ENCODE results near the gene TRABD2B. TPM values are rescaled to one million over a fixed set of nuclear protein-coding genes. Genes with fewer than 3 reads are reported as not detected.

Gene TRABD2B
- total and polyA plus RNA-seq, 2 experiments from 2014 or later: 1.6 to 2.0 TPM

DNA sequence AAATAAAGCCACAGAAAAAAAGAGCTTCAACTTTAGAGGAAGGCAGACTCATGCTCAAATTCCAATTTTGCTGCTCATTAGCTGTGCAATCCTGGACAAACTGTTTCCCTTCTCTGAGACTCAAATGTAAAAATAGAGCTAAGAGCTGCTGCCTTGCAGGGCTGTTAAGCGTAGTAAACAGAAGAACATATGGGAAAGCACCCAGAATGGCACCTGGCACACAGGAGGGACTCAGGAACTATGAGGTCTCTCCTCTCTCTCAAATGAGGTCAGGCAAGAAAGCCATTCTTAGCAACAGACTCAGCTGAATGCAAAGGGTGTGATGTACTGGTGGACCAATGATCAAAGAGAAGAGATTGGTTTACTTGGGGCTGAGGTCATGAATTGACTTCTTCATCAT lies 61.3 kb downstream of the TRABD2B start (continued):
- TF ChIP-seq, protein P1, sequence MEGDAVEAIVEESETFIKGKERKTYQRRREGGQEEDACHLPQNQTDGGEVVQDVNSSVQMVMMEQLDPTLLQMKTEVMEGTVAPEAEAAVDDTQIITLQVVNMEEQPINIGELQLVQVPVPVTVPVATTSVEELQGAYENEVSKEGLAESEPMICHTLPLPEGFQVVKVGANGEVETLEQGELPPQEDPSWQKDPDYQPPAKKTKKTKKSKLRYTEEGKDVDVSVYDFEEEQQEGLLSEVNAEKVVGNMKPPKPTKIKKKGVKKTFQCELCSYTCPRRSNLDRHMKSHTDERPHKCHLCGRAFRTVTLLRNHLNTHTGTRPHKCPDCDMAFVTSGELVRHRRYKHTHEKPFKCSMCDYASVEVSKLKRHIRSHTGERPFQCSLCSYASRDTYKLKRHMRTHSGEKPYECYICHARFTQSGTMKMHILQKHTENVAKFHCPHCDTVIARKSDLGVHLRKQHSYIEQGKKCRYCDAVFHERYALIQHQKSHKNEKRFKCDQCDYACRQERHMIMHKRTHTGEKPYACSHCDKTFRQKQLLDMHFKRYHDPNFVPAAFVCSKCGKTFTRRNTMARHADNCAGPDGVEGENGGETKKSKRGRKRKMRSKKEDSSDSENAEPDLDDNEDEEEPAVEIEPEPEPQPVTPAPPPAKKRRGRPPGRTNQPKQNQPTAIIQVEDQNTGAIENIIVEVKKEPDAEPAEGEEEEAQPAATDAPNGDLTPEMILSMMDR (conservative IDR thresholded peaks at IDR 0.05; ENCODE audit: low read depth in 2 of 2): no peak
- TF ChIP-seq JUNB (IDR thresholded peaks at IDR 0.05; ENCODE audit: unreplicated experiment) (no peak), STAT1 (IDR thresholded peaks at IDR 0.05; ENCODE audit: unreplicated experiment) (no peak), ZNF114 (CRISPR knock-in tag; IDR thresholded peaks at IDR 0.05) (no peak), ZNF331 (CRISPR knock-in tag; IDR thresholded peaks at IDR 0.05; ENCODE audit: low read depth) (no peak), CREB1 (CRISPR knock-in tag; IDR thresholded peaks at IDR 0.05; ENCODE audit: low read depth) (no peak), EZH2phosphoT487 (IDR thresholded peaks at IDR 0.05; ENCODE audit: unreplicated experiment) (no peak)
- TF ChIP-seq, protein P2, sequence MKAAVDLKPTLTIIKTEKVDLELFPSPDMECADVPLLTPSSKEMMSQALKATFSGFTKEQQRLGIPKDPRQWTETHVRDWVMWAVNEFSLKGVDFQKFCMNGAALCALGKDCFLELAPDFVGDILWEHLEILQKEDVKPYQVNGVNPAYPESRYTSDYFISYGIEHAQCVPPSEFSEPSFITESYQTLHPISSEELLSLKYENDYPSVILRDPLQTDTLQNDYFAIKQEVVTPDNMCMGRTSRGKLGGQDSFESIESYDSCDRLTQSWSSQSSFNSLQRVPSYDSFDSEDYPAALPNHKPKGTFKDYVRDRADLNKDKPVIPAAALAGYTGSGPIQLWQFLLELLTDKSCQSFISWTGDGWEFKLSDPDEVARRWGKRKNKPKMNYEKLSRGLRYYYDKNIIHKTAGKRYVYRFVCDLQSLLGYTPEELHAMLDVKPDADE (IDR thresholded peaks at IDR 0.05): no peak
- TF ChIP-seq, protein P3, sequence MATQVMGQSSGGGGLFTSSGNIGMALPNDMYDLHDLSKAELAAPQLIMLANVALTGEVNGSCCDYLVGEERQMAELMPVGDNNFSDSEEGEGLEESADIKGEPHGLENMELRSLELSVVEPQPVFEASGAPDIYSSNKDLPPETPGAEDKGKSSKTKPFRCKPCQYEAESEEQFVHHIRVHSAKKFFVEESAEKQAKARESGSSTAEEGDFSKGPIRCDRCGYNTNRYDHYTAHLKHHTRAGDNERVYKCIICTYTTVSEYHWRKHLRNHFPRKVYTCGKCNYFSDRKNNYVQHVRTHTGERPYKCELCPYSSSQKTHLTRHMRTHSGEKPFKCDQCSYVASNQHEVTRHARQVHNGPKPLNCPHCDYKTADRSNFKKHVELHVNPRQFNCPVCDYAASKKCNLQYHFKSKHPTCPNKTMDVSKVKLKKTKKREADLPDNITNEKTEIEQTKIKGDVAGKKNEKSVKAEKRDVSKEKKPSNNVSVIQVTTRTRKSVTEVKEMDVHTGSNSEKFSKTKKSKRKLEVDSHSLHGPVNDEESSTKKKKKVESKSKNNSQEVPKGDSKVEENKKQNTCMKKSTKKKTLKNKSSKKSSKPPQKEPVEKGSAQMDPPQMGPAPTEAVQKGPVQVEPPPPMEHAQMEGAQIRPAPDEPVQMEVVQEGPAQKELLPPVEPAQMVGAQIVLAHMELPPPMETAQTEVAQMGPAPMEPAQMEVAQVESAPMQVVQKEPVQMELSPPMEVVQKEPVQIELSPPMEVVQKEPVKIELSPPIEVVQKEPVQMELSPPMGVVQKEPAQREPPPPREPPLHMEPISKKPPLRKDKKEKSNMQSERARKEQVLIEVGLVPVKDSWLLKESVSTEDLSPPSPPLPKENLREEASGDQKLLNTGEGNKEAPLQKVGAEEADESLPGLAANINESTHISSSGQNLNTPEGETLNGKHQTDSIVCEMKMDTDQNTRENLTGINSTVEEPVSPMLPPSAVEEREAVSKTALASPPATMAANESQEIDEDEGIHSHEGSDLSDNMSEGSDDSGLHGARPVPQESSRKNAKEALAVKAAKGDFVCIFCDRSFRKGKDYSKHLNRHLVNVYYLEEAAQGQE (IDR thresholded peaks at IDR 0.05; ENCODE audit: unreplicated experiment): no peak

DNA sequence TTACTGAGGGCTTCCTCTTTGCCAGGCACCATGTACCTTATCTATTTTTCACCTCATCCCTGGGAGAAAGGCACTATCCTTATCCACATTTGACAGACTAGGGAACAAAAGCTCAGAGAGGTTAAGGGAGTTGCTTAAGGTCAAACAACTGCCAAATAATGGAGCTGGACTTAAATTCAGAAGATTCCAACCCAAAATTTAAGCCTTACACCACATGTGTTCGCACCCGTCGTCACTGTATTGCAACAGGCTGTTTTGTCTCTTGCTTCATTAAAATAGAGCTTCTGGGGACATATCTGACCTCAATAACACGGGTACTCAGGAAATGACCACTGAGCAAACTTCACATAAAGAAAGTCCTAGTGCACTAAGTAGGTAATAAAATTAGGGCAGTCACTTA lies 62.0 kb downstream of the TRABD2B start:
- peaks cover 1% of the 10 kb centered on the region for H3K27me3 Mint-ChIP-seq (ENCODE audit: insufficient read depth, low read depth, poor library complexity)
- no peak overlapping the region for H3K4me3 Mint-ChIP-seq
- no peaks in the 10 kb centered on the region for H3K27me3 ChIP-seq (ENCODE audit: insufficient read depth)
- peaks cover 21% of the 10 kb centered on the region for H3K9me2 ChIP-seq (ENCODE audit: insufficient read depth)
- H4K20me1 ChIP-seq (replicated peaks; ENCODE audit: insufficient read depth): peaks cover 4% of the 10 kb centered on the region; the same call in 1 of the 2 replicates
- H3K36me3 Mint-ChIP-seq (ENCODE audit: low read depth): peaks cover 4% of the 10 kb centered on the region; the same call in 1 of the 3 replicates
- H3F3A ChIP-seq (replicated peaks; ENCODE audit: low read depth): no peaks in the 10 kb centered on the region
- no peak overlapping the region for H3K4me3 ChIP-seq
- no peak overlapping the region for H2AFZ ChIP-seq
- TF ChIP-seq JUNB (IDR thresholded peaks at IDR 0.05; ENCODE audit: unreplicated experiment) (no peak), ZNF331 (CRISPR knock-in tag; IDR thresholded peaks at IDR 0.05; ENCODE audit: low read depth) (no peak), POLR2AphosphoS5 (IDR thresholded peaks at IDR 0.05; ENCODE audit: low read depth) (no peak)
- no peaks in the 10 kb centered on the region for H3K79me2 ChIP-seq (replicated peaks; ENCODE audit: insufficient read depth)
- H3K4me1 Mint-ChIP-seq: peaks cover 8% of the 10 kb centered on the region
- 0 out of 2 replicates have a peak, but pooled peaks cover 6% of the 10 kb centered on the region for H3K4me1 ChIP-seq (ENCODE audit: insufficient read depth)
- H3K9me3 Mint-ChIP-seq: no peaks in the 10 kb centered on the region
- no peak overlapping the region for H3K27ac ChIP-seq (ENCODE audit: low read depth)
- no peak overlapping the region for H3K27ac Mint-ChIP-seq
- no peak for ATAC-seq
- DNase-seq (ENCODE audit: low spot score): no peak
- H3K36me3 ChIP-seq (ENCODE audit: insufficient read depth): no peaks in the 10 kb centered on the region
- H3K4me2 ChIP-seq: no peak overlapping the region
